ENCODE results near the gene IL23R. TPM values are rescaled to one million over a fixed set of nuclear protein-coding genes. Genes with fewer than 3 reads are reported as not detected.

IL23R gene
- total RNA-seq (2014; rRNA removed; shearing (Covaris generic)) (not detected in 2 replicates), polyA plus RNA-seq (2016; fragmentation: Nextera tagmentation; extraction: Ambion mirVana) (not detected in 2 replicates)

- H3K79me2 ChIP-seq (ENCODE audit: insufficient read depth), result no peaks in the 10 kb centered on the region
- no peaks in the 10 kb centered on the region for H3K36me3 ChIP-seq (ENCODE audit: low read depth)
- no peaks in the 10 kb centered on the region for H3K9me2 ChIP-seq (ENCODE audit: insufficient read depth)
- H3F3A ChIP-seq (ENCODE audit: insufficient read depth), result no peaks in the 10 kb centered on the region
- H3K9ac ChIP-seq, result no peak within 1 kb of the TSS
- TF ChIP-seq EZH2 (IDR thresholded peaks at IDR 0.05; ENCODE audit: insufficient read depth, poor library complexity, severe bottlenecking) (no peak), EZH2phosphoT487 (IDR thresholded peaks at IDR 0.05; ENCODE audit: insufficient read depth, low read depth) (no peak)
- no peaks in the 10 kb centered on the region for H3K9me3 ChIP-seq (ENCODE audit: low read depth)
- no peak within 1 kb of the TSS for H3K4me3 ChIP-seq
- no peak for DNase-seq
- in situ Hi-C loops (cut with MboI), result no loop called here
- peaks cover 2% of the 10 kb centered on the region; the same call in 1 of the 2 replicates for H3K27me3 ChIP-seq (replicated peaks; ENCODE audit: insufficient read depth)
- H3K27ac ChIP-seq, result no peak within 1 kb of the TSS
- H3K4me1 ChIP-seq (ENCODE audit: insufficient read depth), result no peaks in the 10 kb centered on the region
- 67 to 73% methylated on average over 4 of the region's 4 CpGs for WGBS, 2 experiments (ENCODE audit: low coverage in 1 of 2, low lambda C conversion rate in 2 of 2, missing lambda C conversion rate in 2 of 2)
- no peak within 1 kb of the TSS for H2AFZ ChIP-seq
- H3K4me2 ChIP-seq (ENCODE audit: unreplicated experiment), result no peak within 1 kb of the TSS
- H4K20me1 ChIP-seq (ENCODE audit: insufficient read depth), result no peaks in the 10 kb centered on the region
These were observed at the start of gene IL23R for GRCh38 chr1:67166196-67166595. Gene IL23R (plus strand): TSS chr1:67166454. CDS start chr1:67168121, 1,667 bp downstream.

DNA sequence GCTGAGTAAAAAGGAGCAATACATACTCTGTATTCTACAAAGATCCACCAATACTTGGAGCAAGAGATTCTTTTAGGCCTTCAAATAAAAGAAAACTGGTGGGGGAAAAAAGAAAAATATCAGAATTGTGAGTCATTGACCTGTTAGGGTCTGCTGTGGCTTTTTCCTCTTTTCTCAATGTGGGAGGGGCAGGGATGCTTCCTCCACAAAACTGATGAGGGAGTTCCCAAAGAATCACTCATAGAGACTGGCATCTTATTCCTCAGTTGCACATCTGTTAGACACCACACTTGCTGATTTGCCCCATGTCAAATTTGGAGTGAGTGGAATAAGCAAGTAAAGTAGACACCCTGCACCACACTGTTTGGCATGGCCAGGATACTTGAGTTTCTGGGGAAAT is 48.1 kb upstream of the IL23R start:
- Histone ChIP-seq H3K9me2 (ENCODE audit: insufficient read depth) (no peaks in the 10 kb centered on the region; the same call in 1 of the 2 replicates), H3K27me3 (replicated peaks; ENCODE audit: insufficient read depth) (no peaks in the 10 kb centered on the region), H3K27ac (no peak overlapping the region), H3K79me2 (ENCODE audit: insufficient read depth) (no peaks in the 10 kb centered on the region), H3K36me3 (ENCODE audit: low read depth) (no peaks in the 10 kb centered on the region), H3F3A (ENCODE audit: insufficient read depth) (no peaks in the 10 kb centered on the region), H4K20me1 (ENCODE audit: insufficient read depth) (no peaks in the 10 kb centered on the region), H3K4me2 (ENCODE audit: unreplicated experiment) (no peak overlapping the region), H3K4me1 (ENCODE audit: insufficient read depth) (no peaks in the 10 kb centered on the region), H2AFZ (no peak overlapping the region), H3K9ac (no peak overlapping the region), H3K9me3 (ENCODE audit: low read depth) (no peaks in the 10 kb centered on the region), H3K4me3 (no peak overlapping the region)
- DNase-seq, result no peak
- in situ Hi-C loops (cut with MboI), result no loop called here
- TF ChIP-seq EZH2 (IDR thresholded peaks at IDR 0.05; ENCODE audit: insufficient read depth, poor library complexity, severe bottlenecking) (no peak), EZH2phosphoT487 (IDR thresholded peaks at IDR 0.05; ENCODE audit: insufficient read depth, low read depth) (no peak)

DNA sequence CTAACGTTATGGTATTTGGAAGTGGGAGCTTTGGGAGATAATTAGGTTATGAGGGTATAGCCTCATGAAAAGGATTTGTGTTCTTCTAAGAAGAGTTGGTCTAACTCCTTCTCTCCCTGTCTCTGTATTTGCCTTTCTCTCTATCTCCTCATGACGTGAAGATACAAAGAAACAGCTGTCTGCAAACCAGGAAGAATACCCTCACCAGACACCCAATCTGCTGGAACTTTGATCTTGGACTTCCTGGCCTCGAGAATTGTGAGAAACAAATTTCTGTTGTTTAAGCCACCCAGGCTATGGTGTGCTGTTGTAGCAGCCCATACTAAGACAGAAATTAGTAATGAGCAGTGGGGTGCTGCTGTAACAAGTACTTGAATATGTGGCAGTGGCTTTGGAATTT is 47.6 kb upstream of the IL23R start:
- Histone ChIP-seq H4K20me1 (ENCODE audit: insufficient read depth) (no peaks in the 10 kb centered on the region), H3K4me2 (ENCODE audit: unreplicated experiment) (no peak overlapping the region), H3F3A (ENCODE audit: insufficient read depth) (no peaks in the 10 kb centered on the region), H3K9ac (no peak overlapping the region), H3K9me3 (ENCODE audit: low read depth) (no peaks in the 10 kb centered on the region), H3K36me3 (ENCODE audit: low read depth) (no peaks in the 10 kb centered on the region), H3K4me1 (ENCODE audit: insufficient read depth) (no peaks in the 10 kb centered on the region), H3K27me3 (replicated peaks; ENCODE audit: insufficient read depth) (no peaks in the 10 kb centered on the region), H3K4me3 (no peak overlapping the region), H3K79me2 (ENCODE audit: insufficient read depth) (no peaks in the 10 kb centered on the region), H2AFZ (no peak overlapping the region), H3K9me2 (ENCODE audit: insufficient read depth) (no peaks in the 10 kb centered on the region; the same call in 1 of the 2 replicates), H3K27ac (no peak overlapping the region)
- TF ChIP-seq EZH2phosphoT487 (IDR thresholded peaks at IDR 0.05; ENCODE audit: insufficient read depth, low read depth), result no peak
- no peak for TF ChIP-seq EZH2 (IDR thresholded peaks at IDR 0.05; ENCODE audit: insufficient read depth, poor library complexity, severe bottlenecking)
- no peak for DNase-seq
- 20 to 24% methylated on average over 3 of the region's 3 CpGs for WGBS, 2 experiments (ENCODE audit: low coverage in 1 of 2, low lambda C conversion rate in 2 of 2, missing lambda C conversion rate in 2 of 2)
- in situ Hi-C loops (cut with MboI), result no loop called here

DNA sequence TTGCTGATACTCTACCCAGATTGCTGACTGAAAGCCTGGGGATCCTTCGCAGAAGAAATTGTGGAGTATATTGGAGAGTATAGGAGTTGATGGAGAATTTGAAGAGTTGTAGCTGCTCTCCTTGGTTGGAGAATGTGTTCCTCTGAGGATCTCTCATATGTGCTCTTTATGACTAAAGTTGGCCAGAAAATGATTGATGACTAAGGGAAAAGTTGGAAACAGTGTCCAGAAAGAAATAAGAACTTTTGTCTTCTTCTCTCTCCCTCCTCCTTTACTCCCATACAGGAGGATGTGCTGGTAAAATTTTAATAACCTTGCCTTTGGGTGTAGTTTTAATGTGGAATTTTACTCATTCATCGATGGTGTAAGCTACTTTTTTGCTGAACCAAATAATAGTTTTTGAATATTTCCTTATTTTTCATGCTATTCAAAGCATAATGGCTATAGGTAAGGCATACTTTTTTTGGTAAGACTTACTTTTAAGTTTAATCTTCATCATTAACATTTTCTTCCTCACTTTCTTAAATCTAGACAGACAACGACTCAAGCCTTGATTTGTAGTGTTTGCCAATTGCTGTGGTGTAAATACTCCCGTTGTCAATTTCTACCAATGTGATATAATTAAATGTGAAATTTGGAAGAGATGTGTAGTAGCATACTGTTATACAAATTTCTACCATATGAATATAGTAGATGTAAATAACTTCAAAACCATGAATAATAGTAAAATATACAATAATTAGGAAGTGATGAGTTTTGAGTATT is 45.2 kb upstream of the IL23R start:
- Histone ChIP-seq H3K27ac (no peak overlapping the region), H3K79me2 (ENCODE audit: insufficient read depth) (no peaks in the 10 kb centered on the region), H3K4me2 (ENCODE audit: unreplicated experiment) (no peak overlapping the region), H3K27me3 (replicated peaks; ENCODE audit: insufficient read depth) (no peaks in the 10 kb centered on the region), H3K4me3 (no peak overlapping the region), H3K9me3 (ENCODE audit: low read depth) (no peaks in the 10 kb centered on the region), H3K9me2 (ENCODE audit: insufficient read depth) (no peaks in the 10 kb centered on the region; the same call in 1 of the 2 replicates), H4K20me1 (ENCODE audit: insufficient read depth) (no peaks in the 10 kb centered on the region), H3K9ac (no peak overlapping the region), H2AFZ (no peak overlapping the region), H3K36me3 (ENCODE audit: low read depth) (no peaks in the 10 kb centered on the region), H3F3A (ENCODE audit: insufficient read depth) (no peaks in the 10 kb centered on the region), H3K4me1 (ENCODE audit: insufficient read depth) (peaks cover 2% of the 10 kb centered on the region; the same call in 1 of the 2 replicates)
- 65 to 74% methylated on average over 4 of the region's 4 CpGs for WGBS, 2 experiments (ENCODE audit: low coverage in 1 of 2, low lambda C conversion rate in 2 of 2, missing lambda C conversion rate in 2 of 2)
- no peak for TF ChIP-seq EZH2 (IDR thresholded peaks at IDR 0.05; ENCODE audit: insufficient read depth, poor library complexity, severe bottlenecking)
- no peak for TF ChIP-seq EZH2phosphoT487 (IDR thresholded peaks at IDR 0.05; ENCODE audit: insufficient read depth, low read depth)
- in situ Hi-C loops (cut with MboI), result no loop called here
- DNase-seq, result no peak

Measured in GM23248 (cell line).